K562 (cell line): ENCODE data around the gene ATP8B4. TPM values are rescaled to one million over a fixed set of nuclear protein-coding genes. Genes with fewer than 3 reads are reported as not detected.

ENCODE experiments used
- CEBPB ChIP-seq: fragments of 450-650 bp; IDR thresholded peaks from 2 replicates; pipeline ENCODE4 v1.6.1; 2016; ENCODE audit warnings: missing genetic modification characterization, missing compliant biosample characterization
- ELK1 ChIP-seq: sonication (generic); formaldehyde crosslinking; IDR thresholded peaks from 2 replicates; pipeline ENCODE4 v1.8.1; 2022; ENCODE audit warnings: missing genetic modification reagents
- HDAC1 ChIP-seq, 2 experiments: fragments of 450-650 bp; IDR thresholded peaks; 2 replicates each; pipeline ENCODE4 v1.6.1; 2016 to 2017; ENCODE audit warnings: inconsistent platforms in 1 of 2, mild to moderate bottlenecking in 1 of 2, moderate library complexity in 1 of 2
- KDM2B ChIP-seq: fragments of 250-450 bp; sonication (Bioruptor Pico); IDR thresholded peaks from 2 replicates; pipeline ENCODE4 v1.8.0; 2021; ENCODE audit warnings: mild to moderate bottlenecking, moderate library complexity
- MAX ChIP-seq: sonication (generic); formaldehyde crosslinking; IDR thresholded peaks from 2 replicates; pipeline ENCODE4 v1.9.0; 2022; ENCODE audit warnings: mild to moderate bottlenecking, missing genetic modification reagents
- SMARCA5 ChIP-seq: fragments of 450-650 bp; IDR thresholded peaks from 2 replicates; pipeline ENCODE4 v1.6.1; 2016
- SRF ChIP-seq, 2 experiments: fragments of 250-450, 450-650 bp in 1 of 2; sonication (Bioruptor Pico) in 1 of 2; sonication (generic) in 1 of 2; formaldehyde crosslinking; IDR thresholded peaks; 2 replicates each; pipeline versions ENCODE4 v1.5.0 to v1.5.1; 2020 to 2022; ENCODE audit warnings: mild to moderate bottlenecking in 1 of 2, missing genetic modification reagents in 1 of 2
- TCF7L2 ChIP-seq: fragments of 150-350 bp; IDR thresholded peaks from 2 replicates; pipeline ENCODE4 v1.6.1; 2016; ENCODE audit warnings: low read depth, mild to moderate bottlenecking, low read length, moderate library complexity
- UBTF ChIP-seq, 2 experiments: IDR thresholded peaks; 2 replicates each; pipeline ENCODE4 v1.6.1; 2012; ENCODE audit warnings: improper control_type of control experiment in 2 of 2, low read depth in 2 of 2, low read length in 2 of 2, borderline replicate concordance in 1 of 2
- ZNF644 ChIP-seq: fragments of 200-800 bp; sonication (Bioruptor generic); IDR thresholded peaks from 2 replicates; pipeline ENCODE4 v1.6.1; 2016; ENCODE audit warnings: low read depth, missing genetic modification characterization, missing compliant biosample characterization
- polyA plus RNA-seq, 8 experiments: library from polyadenylated mRNA; depleted of rRNA in 4 of 8; stranded (reverse) in 5 of 8; unstranded in 3 of 8; fragments of >200 nt; fragmentation: Nextera tagmentation in 2 of 8; fragmentation: Illumina TruSeq in 1 of 8; extraction: Ambion mirVana in 2 of 8; extraction: Trizol in 1 of 8; gene quantifications; 2 replicates each; pipeline versions ENCODE4 v1.2.1 to v1.2.3, GENCODE V29; 2011 to 2014; ENCODE audit warnings: inconsistent platforms in 1 of 8, missing spikeins in 1 of 8
- total RNA-seq, 7 experiments: library from RNA; depleted of rRNA in 6 of 7; stranded (reverse); fragments of >200 nt in 6 of 7; fragmentation: Illumina TruSeq in 2 of 7; extraction: Trizol in 2 of 7; gene quantifications; 2 replicates each; pipeline versions ENCODE4 v1.2.1 to v1.2.3, GENCODE V29; 2011 to 2021; ENCODE audit warnings: low replicate concordance in 1 of 7
- TF ChIP-seq, protein P1 (sequence below): fragments of 250-450 bp; sonication (Bioruptor Pico); IDR thresholded peaks from 2 replicates; pipeline ENCODE4 v1.8.0; 2022; ENCODE audit warnings: moderate library complexity, mild to moderate bottlenecking, inconsistent platforms
- TF ChIP-seq, protein P2 (sequence below): sonication (generic); formaldehyde crosslinking; IDR thresholded peaks from 2 replicates; pipeline ENCODE4 v1.8.1; 2023; ENCODE audit warnings: missing genetic modification reagents, mild to moderate bottlenecking, borderline replicate concordance
- TF ChIP-seq, protein P3 (sequence below): sonication (generic); formaldehyde crosslinking; IDR thresholded peaks from 2 replicates; pipeline ENCODE4 v1.8.0; 2022; ENCODE audit warnings: mild to moderate bottlenecking, low read depth, missing genetic modification reagents
- TF ChIP-seq, protein P4 (sequence below), 2 experiments: fragments of 450-650 bp; IDR thresholded peaks; 2 replicates each; pipeline ENCODE4 v1.6.1; 2016

Gene ATP8B4
- total and polyA plus RNA-seq, 9 of the 15 experiments (the other 6 are each of a cell fraction or from before 2014, with no cell fraction given), result 0.14 to 2.5 (median 0.44) TPM

DNA sequence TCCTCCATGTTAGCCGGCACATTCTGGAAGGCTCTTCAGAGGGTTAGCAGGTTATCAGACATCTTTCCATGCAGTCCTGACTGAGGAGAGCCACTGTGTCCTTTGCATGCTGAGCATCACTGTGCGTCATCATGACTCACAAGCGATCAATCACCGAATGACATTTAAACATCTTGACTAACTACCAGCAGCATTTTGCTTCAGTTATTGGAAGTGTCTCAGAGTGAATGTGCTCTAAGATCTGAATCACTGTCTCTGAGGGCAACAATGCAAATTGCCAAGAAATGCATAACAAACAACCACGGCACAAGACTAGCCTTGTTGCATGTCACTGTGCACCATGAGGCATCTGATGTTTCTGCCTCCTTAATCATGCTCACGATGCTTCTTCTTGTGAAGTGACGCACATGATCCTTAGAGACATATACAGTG is 18.3 kb upstream of the ATP8B4 start (continued):
- TF ChIP-seq MAX (CRISPR knock-in tag) (no peak), CEBPB (tag) (no peak), SMARCA5 (no peak), TCF7L2 (no peak), UBTF (IDR thresholded peaks at IDR 0.05; ENCODE audit: borderline replicate concordance in 1 of 2, low read depth in 2 of 2, low read length in 2 of 2) (no peak), KDM2B (no peak), ELK1 (CRISPR knock-in tag) (no peak), SRF (CRISPR knock-in tag; IDR thresholded peaks at IDR 0.05) (no peak), ZNF644 (tag) (no peak), HDAC1 (IDR thresholded peaks at IDR 0.05) (0 out of 4 replicates have a peak, but pooled peaks of 1 of the 2 experiments have one; percentile 46)
- TF ChIP-seq, protein P1, sequence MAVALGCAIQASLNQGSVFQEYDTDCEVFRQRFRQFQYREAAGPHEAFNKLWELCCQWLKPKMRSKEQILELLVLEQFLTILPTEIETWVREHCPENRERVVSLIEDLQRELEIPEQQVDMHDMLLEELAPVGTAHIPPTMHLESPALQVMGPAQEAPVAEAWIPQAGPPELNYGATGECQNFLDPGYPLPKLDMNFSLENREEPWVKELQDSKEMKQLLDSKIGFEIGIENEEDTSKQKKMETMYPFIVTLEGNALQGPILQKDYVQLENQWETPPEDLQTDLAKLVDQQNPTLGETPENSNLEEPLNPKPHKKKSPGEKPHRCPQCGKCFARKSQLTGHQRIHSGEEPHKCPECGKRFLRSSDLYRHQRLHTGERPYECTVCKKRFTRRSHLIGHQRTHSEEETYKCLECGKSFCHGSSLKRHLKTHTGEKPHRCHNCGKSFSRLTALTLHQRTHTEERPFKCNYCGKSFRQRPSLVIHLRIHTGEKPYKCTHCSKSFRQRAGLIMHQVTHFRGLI (CRISPR knock-in tag), result no peak
- TF ChIP-seq, protein P2, sequence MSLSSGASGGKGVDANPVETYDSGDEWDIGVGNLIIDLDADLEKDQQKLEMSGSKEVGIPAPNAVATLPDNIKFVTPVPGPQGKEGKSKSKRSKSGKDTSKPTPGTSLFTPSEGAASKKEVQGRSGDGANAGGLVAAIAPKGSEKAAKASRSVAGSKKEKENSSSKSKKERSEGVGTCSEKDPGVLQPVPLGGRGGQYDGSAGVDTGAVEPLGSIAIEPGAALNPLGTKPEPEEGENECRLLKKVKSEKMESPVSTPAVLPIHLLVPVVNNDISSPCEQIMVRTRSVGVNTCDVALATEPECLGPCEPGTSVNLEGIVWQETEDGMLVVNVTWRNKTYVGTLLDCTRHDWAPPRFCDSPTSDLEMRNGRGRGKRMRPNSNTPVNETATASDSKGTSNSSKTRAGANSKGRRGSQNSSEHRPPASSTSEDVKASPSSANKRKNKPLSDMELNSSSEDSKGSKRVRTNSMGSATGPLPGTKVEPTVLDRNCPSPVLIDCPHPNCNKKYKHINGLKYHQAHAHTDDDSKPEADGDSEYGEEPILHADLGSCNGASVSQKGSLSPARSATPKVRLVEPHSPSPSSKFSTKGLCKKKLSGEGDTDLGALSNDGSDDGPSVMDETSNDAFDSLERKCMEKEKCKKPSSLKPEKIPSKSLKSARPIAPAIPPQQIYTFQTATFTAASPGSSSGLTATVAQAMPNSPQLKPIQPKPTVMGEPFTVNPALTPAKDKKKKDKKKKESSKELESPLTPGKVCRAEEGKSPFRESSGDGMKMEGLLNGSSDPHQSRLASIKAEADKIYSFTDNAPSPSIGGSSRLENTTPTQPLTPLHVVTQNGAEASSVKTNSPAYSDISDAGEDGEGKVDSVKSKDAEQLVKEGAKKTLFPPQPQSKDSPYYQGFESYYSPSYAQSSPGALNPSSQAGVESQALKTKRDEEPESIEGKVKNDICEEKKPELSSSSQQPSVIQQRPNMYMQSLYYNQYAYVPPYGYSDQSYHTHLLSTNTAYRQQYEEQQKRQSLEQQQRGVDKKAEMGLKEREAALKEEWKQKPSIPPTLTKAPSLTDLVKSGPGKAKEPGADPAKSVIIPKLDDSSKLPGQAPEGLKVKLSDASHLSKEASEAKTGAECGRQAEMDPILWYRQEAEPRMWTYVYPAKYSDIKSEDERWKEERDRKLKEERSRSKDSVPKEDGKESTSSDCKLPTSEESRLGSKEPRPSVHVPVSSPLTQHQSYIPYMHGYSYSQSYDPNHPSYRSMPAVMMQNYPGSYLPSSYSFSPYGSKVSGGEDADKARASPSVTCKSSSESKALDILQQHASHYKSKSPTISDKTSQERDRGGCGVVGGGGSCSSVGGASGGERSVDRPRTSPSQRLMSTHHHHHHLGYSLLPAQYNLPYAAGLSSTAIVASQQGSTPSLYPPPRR (CRISPR knock-in tag), result no peak
- TF ChIP-seq, protein P3, sequence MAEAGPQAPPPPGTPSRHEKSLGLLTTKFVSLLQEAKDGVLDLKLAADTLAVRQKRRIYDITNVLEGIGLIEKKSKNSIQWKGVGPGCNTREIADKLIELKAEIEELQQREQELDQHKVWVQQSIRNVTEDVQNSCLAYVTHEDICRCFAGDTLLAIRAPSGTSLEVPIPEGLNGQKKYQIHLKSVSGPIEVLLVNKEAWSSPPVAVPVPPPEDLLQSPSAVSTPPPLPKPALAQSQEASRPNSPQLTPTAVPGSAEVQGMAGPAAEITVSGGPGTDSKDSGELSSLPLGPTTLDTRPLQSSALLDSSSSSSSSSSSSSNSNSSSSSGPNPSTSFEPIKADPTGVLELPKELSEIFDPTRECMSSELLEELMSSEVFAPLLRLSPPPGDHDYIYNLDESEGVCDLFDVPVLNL (CRISPR knock-in tag), result no peak
- TF ChIP-seq, protein P4, sequence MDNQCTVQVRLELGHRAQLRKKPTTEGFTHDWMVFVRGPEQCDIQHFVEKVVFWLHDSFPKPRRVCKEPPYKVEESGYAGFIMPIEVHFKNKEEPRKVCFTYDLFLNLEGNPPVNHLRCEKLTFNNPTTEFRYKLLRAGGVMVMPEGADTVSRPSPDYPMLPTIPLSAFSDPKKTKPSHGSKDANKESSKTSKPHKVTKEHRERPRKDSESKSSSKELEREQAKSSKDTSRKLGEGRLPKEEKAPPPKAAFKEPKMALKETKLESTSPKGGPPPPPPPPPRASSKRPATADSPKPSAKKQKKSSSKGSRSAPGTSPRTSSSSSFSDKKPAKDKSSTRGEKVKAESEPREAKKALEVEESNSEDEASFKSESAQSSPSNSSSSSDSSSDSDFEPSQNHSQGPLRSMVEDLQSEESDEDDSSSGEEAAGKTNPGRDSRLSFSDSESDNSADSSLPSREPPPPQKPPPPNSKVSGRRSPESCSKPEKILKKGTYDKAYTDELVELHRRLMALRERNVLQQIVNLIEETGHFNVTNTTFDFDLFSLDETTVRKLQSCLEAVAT (IDR thresholded peaks at IDR 0.05), result no peak
